ENCODE data around the gene TM9SF1. TPM values are rescaled to one million over a fixed set of nuclear protein-coding genes. Genes with fewer than 3 reads are reported as not detected.

Gene TM9SF1
- total and polyA plus RNA-seq, 4 experiments from 2014 or later: 24.1 to 40.6 (median 32.3) TPM

DNA sequence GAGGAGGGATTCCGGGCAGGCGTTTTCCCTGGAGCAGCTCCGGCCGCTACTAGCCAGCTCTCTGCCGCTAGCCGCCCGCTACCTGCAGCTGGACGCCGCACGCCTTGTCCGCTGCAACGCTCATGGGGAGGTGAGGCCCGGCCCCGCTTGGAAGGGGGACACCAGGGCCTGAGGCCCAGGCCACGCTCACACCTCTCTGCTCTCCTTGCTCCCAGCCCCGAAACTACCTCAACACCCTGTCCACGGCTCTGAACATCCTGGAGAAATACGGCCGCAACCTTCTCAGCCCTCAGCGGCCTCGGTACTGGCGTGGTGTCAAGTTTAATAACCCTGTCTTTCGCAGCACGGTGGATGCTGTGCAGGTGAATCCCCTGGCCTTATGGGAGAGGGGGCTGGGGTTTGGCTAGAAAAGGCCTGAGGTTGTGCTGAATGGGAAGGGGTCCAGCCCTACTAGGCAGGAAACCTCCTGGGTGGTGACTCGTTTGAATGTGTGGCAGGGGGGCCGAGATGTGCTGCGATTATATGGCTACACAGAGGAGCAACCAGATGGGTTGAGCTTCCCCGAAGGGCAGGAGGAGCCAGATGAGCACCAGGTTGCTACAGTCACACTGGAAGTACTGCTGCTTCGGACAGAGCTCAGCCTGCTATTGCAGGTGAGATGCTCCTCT is 47.3 kb downstream of the TM9SF1 start:
- ChIA-PET POLR2A (ENCODE audit: partially characterized antibody) (interaction anchor here (1.1 to 9.5 kb wide), 19 partner anchors 11 to 283 kb away, joined by 3 to 162 read pairs (median 12); partner anchors contain the start of genes CBLN3, CHMP4A, DCAF11 and IPO4), CTCF (ENCODE audit: partially characterized antibody) (interaction anchor here (0.9 to 8.5 kb wide), 6 partner anchors 12 to 186 kb away, joined by 3 to 110 read pairs (median 6); partner anchors contain the start of genes DCAF11, IPO4, IRF9 and NRL)
- Mint-ChIP-seq H3K27ac (peak overlapping the region; percentile 83 to 98 (median 90)), H3K27me3 (no peaks in the 10 kb centered on the region), H3K9me3 (no peaks in the 10 kb centered on the region), H3K4me1 (peaks cover 29 to 77% (median 50%) of the 10 kb centered on the region in 4 donors), H3K4me3 (peak overlapping the region; percentile 91 to 99 (median 97)), H3K36me3 (peaks cover 31 to 66% of the 10 kb centered on the region in 2 donors)
- no peaks in the 10 kb centered on the region for H3K9me3 ChIP-seq (ENCODE audit: control insufficient read depth in 1 of 2, low read length in 2 of 2)
- DNase-seq: no peak
- intact Hi-C loops (cut with micrococcal nuclease): loop anchor here (1.0 to 10.0 kb wide), 8 partner anchors 12 to 679 kb away; partner anchors contain the start of genes CHMP4A, DCAF11, IPO4 and IRF9
- H3K27me3 ChIP-seq (ENCODE audit: insufficient read depth, low read length): no peaks in the 10 kb centered on the region
- H3K27ac ChIP-seq (ENCODE audit: low read depth, low read length): peak overlapping the region; percentile 92
- H3K4me3 ChIP-seq (ENCODE audit: low read length in 2 of 2): peak overlapping the region; percentile 73 to 99
- peaks cover 56% of the 10 kb centered on the region for H3K4me1 ChIP-seq (ENCODE audit: insufficient read depth, low read length)
- peaks cover 56% of the 10 kb centered on the region for H3K36me3 ChIP-seq (ENCODE audit: insufficient read depth, low read length)

GRCh38 chr14:24146978-24147760 is 48.1 kb downstream of the TM9SF1 start, which contains the start of gene RNF31:
RNF31 (plus strand) TSS chr14:24147498; CDS start chr14:24147699, 201 bp downstream.
- intact Hi-C loops (cut with micrococcal nuclease): loop anchor here (1.0 to 10.0 kb wide), 8 partner anchors 11 to 678 kb away; partner anchors contain the start of genes CHMP4A, DCAF11, IPO4 and IRF9
- ChIA-PET CTCF (ENCODE audit: partially characterized antibody) (interaction anchor here (0.9 to 8.5 kb wide), 14 partner anchors 8 to 284 kb away, joined by 3 to 110 read pairs (median 4); partner anchors contain the start of genes CIDEB, DCAF11, IPO4 and IRF9), POLR2A (ENCODE audit: partially characterized antibody) (interaction anchor here (0.6 to 9.5 kb wide), 31 partner anchors 10 to 1276 kb away, joined by 3 to 162 read pairs (median 5); partner anchors contain the start of genes ACIN1, C14orf119, CARMIL3 and CBLN3)
- peaks cover 32 to 80% (median 54%) of the 10 kb centered on the region in 4 donors for H3K4me1 Mint-ChIP-seq
- Histone ChIP-seq H3K27ac (ENCODE audit: low read depth, low read length) (peak within 1 kb of the TSS; percentile 92), H3K36me3 (ENCODE audit: insufficient read depth, low read length) (peaks cover 59% of the 10 kb centered on the region), H3K9me3 (ENCODE audit: control insufficient read depth in 1 of 2, low read length in 2 of 2) (no peaks in the 10 kb centered on the region), H3K4me1 (ENCODE audit: insufficient read depth, low read length) (peaks cover 63% of the 10 kb centered on the region), H3K27me3 (ENCODE audit: insufficient read depth, low read length) (no peaks in the 10 kb centered on the region), H3K4me3 (ENCODE audit: low read length in 2 of 2) (peak within 1 kb of the TSS; percentile 85 to 99)
- peak within 1 kb of the TSS; percentile 97 to 100 (median 98) for H3K4me3 Mint-ChIP-seq
- DNase-seq: peak; percentile 95 to 99 (median 97)
- peak within 1 kb of the TSS; percentile 95 to 99 (median 98) for H3K27ac Mint-ChIP-seq
- no peaks in the 10 kb centered on the region for H3K9me3 Mint-ChIP-seq
- H3K36me3 Mint-ChIP-seq: peaks cover 31 to 64% of the 10 kb centered on the region in 2 donors
- no peaks in the 10 kb centered on the region for H3K27me3 Mint-ChIP-seq

DNA sequence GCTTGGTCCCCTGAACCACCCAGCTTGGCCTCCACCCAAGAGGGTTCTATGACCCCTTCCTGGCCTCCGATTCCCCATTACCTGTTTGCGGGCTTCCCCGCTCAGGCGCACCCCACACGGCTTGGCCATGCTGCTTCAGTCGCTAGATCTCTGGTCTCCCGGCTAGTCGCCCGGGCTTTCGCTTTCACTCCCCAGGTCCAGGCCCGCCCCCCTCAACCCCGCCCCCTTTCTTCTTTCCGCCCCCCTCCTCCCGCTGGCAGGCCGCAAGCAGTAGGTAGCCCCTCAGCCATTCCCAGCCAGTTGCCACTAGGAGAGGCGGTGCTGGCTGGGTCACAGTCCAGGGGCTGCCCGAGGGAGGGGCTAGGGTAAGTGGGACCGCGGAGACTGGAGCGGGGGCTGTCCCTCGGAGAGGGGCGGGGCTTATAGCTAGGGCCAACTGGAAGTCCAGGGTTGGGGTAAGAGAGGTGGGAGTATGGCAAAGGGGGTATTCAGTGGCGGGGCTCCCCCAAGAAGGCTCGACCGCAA is 48.7 kb downstream of the TM9SF1 start, which contains the start of gene PSME2:
Gene PSME2 (minus strand): TSS at position 158 of the 525 bp plus-strand sequence. CDS start 29 bp downstream, at position 129.
- H3K27ac ChIP-seq (ENCODE audit: low read depth, low read length): peak within 1 kb of the TSS; percentile 92
- Mint-ChIP-seq H3K36me3 (peaks cover 27 to 65% of the 10 kb centered on the region in 2 donors), H3K4me1 (peaks cover 35 to 87% (median 56%) of the 10 kb centered on the region in 4 donors), H3K27me3 (no peaks in the 10 kb centered on the region), H3K4me3 (peak within 1 kb of the TSS; percentile 97 to 100 (median 98)), H3K27ac (peak within 1 kb of the TSS; percentile 95 to 99 (median 98)), H3K9me3 (no peaks in the 10 kb centered on the region)
- intact Hi-C loops (cut with micrococcal nuclease): loop anchor here (2.0 to 10.0 kb wide), 4 partner anchors 52 to 678 kb away; partner anchors contain the start of genes CHMP4A, NGDN, PCK2 and TINF2
- no peaks in the 10 kb centered on the region for H3K27me3 ChIP-seq (ENCODE audit: insufficient read depth, low read length)
- peak within 1 kb of the TSS; percentile 85 to 99 for H3K4me3 ChIP-seq (ENCODE audit: low read length in 2 of 2)
- peaks cover 53% of the 10 kb centered on the region for H3K36me3 ChIP-seq (ENCODE audit: insufficient read depth, low read length)
- ChIA-PET POLR2A (ENCODE audit: partially characterized antibody) (interaction anchor here (0.6 to 9.5 kb wide), 32 partner anchors 9 to 1276 kb away, joined by 3 to 162 read pairs (median 5); partner anchors contain the start of genes ACIN1, C14orf119, CARMIL3 and CBLN3), CTCF (ENCODE audit: partially characterized antibody) (interaction anchor here (1.3 to 8.5 kb wide), 12 partner anchors 9 to 285 kb away, joined by 3 to 110 read pairs (median 6); partner anchors contain the start of genes CIDEB, DCAF11, IRF9 and MDP1)
- DNase-seq: peak; percentile 81 to 92 (median 84)
- H3K9me3 ChIP-seq (ENCODE audit: control insufficient read depth in 1 of 2, low read length in 2 of 2): no peaks in the 10 kb centered on the region
- H3K4me1 ChIP-seq (ENCODE audit: insufficient read depth, low read length): peaks cover 67% of the 10 kb centered on the region

GRCh38 chr14:24145690-24146452 is 49.4 kb downstream of the TM9SF1 start:
- H3K4me3 ChIP-seq (ENCODE audit: low read length in 2 of 2): peak overlapping the region; percentile 85 to 99
- H3K36me3 Mint-ChIP-seq: peaks cover 24 to 65% of the 10 kb centered on the region in 2 donors
- no peaks in the 10 kb centered on the region for H3K27me3 ChIP-seq (ENCODE audit: insufficient read depth, low read length)
- intact Hi-C loops (cut with micrococcal nuclease): loop anchor here (2.0 to 10.0 kb wide), 4 partner anchors 51 to 677 kb away; partner anchors contain the start of genes CHMP4A, NGDN, PCK2 and TINF2
- ChIA-PET CTCF (ENCODE audit: partially characterized antibody) (interaction anchor here (1.0 to 8.5 kb wide), 13 partner anchors 9 to 285 kb away, joined by 3 to 110 read pairs (median 5); partner anchors contain the start of genes CIDEB, DCAF11, IRF9 and MDP1), POLR2A (ENCODE audit: partially characterized antibody) (interaction anchor here (0.6 to 9.5 kb wide), 27 partner anchors 9 to 1051 kb away, joined by 3 to 162 read pairs (median 10); partner anchors contain the start of genes ACIN1, C14orf119, CBLN3 and CHMP4A)
- H3K27me3 Mint-ChIP-seq: no peaks in the 10 kb centered on the region
- no peaks in the 10 kb centered on the region for H3K9me3 Mint-ChIP-seq
- peak overlapping the region; percentile 95 to 99 (median 98) for H3K27ac Mint-ChIP-seq
- peaks cover 35 to 91% (median 55%) of the 10 kb centered on the region in 4 donors for H3K4me1 Mint-ChIP-seq
- peaks cover 67% of the 10 kb centered on the region for H3K4me1 ChIP-seq (ENCODE audit: insufficient read depth, low read length)
- DNase-seq: no peak
- peaks cover 47% of the 10 kb centered on the region for H3K36me3 ChIP-seq (ENCODE audit: insufficient read depth, low read length)
- H3K4me3 Mint-ChIP-seq: peak overlapping the region; percentile 97 to 100 (median 98)
- no peaks in the 10 kb centered on the region for H3K9me3 ChIP-seq (ENCODE audit: control insufficient read depth in 1 of 2, low read length in 2 of 2)
- peak overlapping the region; percentile 92 for H3K27ac ChIP-seq (ENCODE audit: low read depth, low read length)

DNA sequence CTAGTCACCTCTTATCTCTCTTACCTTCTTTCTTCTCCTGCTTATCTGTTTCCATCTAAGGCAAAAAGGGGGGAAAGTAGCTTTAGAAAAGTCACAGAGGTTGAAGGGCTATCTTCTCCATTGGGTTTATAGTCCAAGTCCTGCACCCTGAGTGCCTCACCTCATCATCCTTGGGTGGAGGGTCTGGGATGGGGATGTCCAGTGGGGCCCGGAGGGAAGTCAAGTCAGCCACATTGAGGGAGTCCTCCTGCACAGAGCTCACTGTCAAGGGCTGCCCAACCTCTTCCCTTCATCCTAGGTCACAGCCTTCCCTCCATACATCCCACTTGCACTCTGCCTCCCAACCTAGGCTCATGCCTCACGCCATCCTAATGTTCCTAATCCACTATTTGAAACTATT is 50.0 kb downstream of the TM9SF1 start:
- intact Hi-C loops (cut with micrococcal nuclease): loop anchor here (10.0 kb wide), 1 partner anchor 50 kb away; the partner anchor contains the start of gene PCK2
- peaks cover 64% of the 10 kb centered on the region for H3K4me1 ChIP-seq (ENCODE audit: insufficient read depth, low read length)
- ChIA-PET CTCF (ENCODE audit: partially characterized antibody) (interaction anchor here (1.0 to 8.5 kb wide), 6 partner anchors 8 to 163 kb away, joined by 3 to 110 read pairs (median 16); partner anchors contain the start of genes CIDEB, IRF9, PSME1 and TINF2), POLR2A (ENCODE audit: partially characterized antibody) (interaction anchor here (0.6 to 9.5 kb wide), 12 partner anchors 8 to 285 kb away, joined by 3 to 162 read pairs (median 24); partner anchors contain the start of genes CBLN3, CHMP4A, DCAF11 and IPO4)
- DNase-seq: no peak
- H3K36me3 ChIP-seq (ENCODE audit: insufficient read depth, low read length): peaks cover 40% of the 10 kb centered on the region
- peak overlapping the region; percentile 92 for H3K27ac ChIP-seq (ENCODE audit: low read depth, low read length)
- peak overlapping the region; percentile 12 to 100 (median 98) for H3K4me3 Mint-ChIP-seq
- H3K27me3 ChIP-seq (ENCODE audit: insufficient read depth, low read length): no peaks in the 10 kb centered on the region
- no peaks in the 10 kb centered on the region for H3K9me3 Mint-ChIP-seq
- H3K4me1 Mint-ChIP-seq: peaks cover 35 to 91% (median 54%) of the 10 kb centered on the region in 4 donors
- H3K27ac Mint-ChIP-seq: peak overlapping the region in 6 of 7 donors; percentile 17 to 99 (median 98)
- H3K9me3 ChIP-seq (ENCODE audit: control insufficient read depth in 1 of 2, low read length in 2 of 2): no peaks in the 10 kb centered on the region
- no peaks in the 10 kb centered on the region for H3K27me3 Mint-ChIP-seq
- H3K36me3 Mint-ChIP-seq: peaks cover 18 to 62% of the 10 kb centered on the region in 2 donors
- peak overlapping the region; percentile 85 to 99 for H3K4me3 ChIP-seq (ENCODE audit: low read length in 2 of 2)

All from CD4-positive, alpha-beta memory T cell (primary cell).